GM12874 (cell line): Measurements from ENCODE around the gene DDX10.

ENCODE experiments used
- TF ChIP-seq, protein P1 (sequence below): IDR thresholded peaks from 2 replicates; pipeline ENCODE4 v1.5.1; 2011; ENCODE audit warnings: low read depth, mild to moderate bottlenecking, control low read depth, low read length, moderate library complexity; ENCODE audit not compliant: insufficient read depth

DDX10 gene

GRCh38 chr11:108891143-108891542, 226.3 kb downstream of the DDX10 start:
- TF ChIP-seq, protein P1, sequence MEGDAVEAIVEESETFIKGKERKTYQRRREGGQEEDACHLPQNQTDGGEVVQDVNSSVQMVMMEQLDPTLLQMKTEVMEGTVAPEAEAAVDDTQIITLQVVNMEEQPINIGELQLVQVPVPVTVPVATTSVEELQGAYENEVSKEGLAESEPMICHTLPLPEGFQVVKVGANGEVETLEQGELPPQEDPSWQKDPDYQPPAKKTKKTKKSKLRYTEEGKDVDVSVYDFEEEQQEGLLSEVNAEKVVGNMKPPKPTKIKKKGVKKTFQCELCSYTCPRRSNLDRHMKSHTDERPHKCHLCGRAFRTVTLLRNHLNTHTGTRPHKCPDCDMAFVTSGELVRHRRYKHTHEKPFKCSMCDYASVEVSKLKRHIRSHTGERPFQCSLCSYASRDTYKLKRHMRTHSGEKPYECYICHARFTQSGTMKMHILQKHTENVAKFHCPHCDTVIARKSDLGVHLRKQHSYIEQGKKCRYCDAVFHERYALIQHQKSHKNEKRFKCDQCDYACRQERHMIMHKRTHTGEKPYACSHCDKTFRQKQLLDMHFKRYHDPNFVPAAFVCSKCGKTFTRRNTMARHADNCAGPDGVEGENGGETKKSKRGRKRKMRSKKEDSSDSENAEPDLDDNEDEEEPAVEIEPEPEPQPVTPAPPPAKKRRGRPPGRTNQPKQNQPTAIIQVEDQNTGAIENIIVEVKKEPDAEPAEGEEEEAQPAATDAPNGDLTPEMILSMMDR, result no peak

GRCh38 chr11:108891909-108892511, 227.1 kb downstream of the DDX10 start:
- TF ChIP-seq, protein P1, result no peak

GRCh38 chr11:108895579-108896480, 231.0 kb downstream of the DDX10 start:
- TF ChIP-seq, protein P1, result no peak

DNA sequence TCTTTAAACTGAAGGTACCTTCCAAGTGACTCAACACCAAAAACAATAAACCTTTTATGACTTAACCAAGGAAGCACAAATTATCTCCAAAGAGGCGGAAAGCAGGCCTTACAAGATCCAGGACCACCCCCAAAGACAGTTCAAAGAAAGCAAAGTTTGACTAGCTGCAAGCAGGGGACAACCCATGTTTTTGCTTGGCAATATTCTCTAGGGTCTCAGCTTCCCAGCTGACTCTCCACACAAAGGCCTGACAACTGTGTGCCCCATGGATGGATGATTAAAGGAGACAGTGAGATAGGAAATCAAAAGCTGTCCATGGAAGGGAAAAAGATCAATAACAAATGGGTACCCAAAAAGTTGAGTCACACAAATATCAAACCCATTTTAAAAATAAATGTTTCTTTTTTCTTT, 232.2 kb downstream of the DDX10 start:
- TF ChIP-seq, protein P1, result no peak

DNA sequence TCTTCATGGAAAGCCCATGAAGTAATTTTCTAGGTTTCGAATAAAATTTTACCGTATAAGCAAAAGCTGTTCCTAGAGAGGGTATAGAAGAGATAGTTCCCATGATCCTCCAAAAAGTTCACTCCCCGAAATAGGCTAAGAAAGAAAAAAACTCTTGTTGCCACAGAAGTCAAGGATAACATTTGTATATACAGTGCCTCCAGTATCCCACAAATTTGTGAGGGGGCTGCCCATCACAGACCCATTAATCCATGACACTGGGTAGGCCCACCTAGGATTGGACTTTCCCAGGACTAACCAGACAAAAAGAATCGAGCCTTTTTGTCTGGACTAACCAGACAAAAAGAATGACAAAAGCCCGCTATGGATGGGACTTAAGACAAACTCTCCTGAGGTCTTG, 233.0 kb downstream of the DDX10 start:
- TF ChIP-seq, protein P1, result no peak

- TF ChIP-seq, protein P1, result no peak
These were observed 236.5 kb downstream of the DDX10 start for GRCh38 chr11:108901359-108901758.

- TF ChIP-seq, protein P1, result no peak
These were observed 237.2 kb downstream of the DDX10 start for GRCh38 chr11:108902027-108902469.
